ENCODE results near the gene LHFPL2. TPM values are rescaled to one million over a fixed set of nuclear protein-coding genes. Genes with fewer than 3 reads are reported as not detected.

LHFPL2 gene
- polyA plus RNA-seq, 3 donors: 3.7 to 11.6 (median 7.3) TPM

- Histone ChIP-seq H2AFZ (ENCODE audit: insufficient read depth, low read depth, low read length, poor library complexity, severe bottlenecking) (no peak overlapping the region), H3K9ac (ENCODE audit: insufficient read depth, low read length, poor library complexity, severe bottlenecking) (no peak overlapping the region), H3K27ac (ENCODE audit: low read depth in 1 of 2, low read length in 2 of 2) (no peak overlapping the region), H3K4me2 (replicated peaks; ENCODE audit: extremely low read depth, low read length, poor library complexity, severe bottlenecking) (no peak overlapping the region), H3K4me1 (ENCODE audit: control insufficient read depth in 1 of 2, insufficient read depth in 2 of 2, low read length in 2 of 2) (no peaks in the 10 kb centered on the region), H3K79me2 (ENCODE audit: insufficient read depth, low read length) (no peaks in the 10 kb centered on the region), H3K9me3 (replicated peaks in 1 of 2; ENCODE audit: control insufficient read depth in 1 of 2, insufficient read depth in 1 of 2, low read length in 2 of 2) (peaks cover 0 to 8% of the 10 kb centered on the region in 2 donors), H3K4me3 (replicated peaks in 1 of 3; ENCODE audit: low read depth in 2 of 3, low read length in 3 of 3) (no peak overlapping the region), H3K36me3 (replicated peaks in 1 of 2; ENCODE audit: control insufficient read depth in 1 of 2, insufficient read depth in 2 of 2, low read length in 2 of 2) (no peaks in the 10 kb centered on the region), H3K27me3 (ENCODE audit: control insufficient read depth in 2 of 2, insufficient read depth in 2 of 2, low read length in 2 of 2) (no peaks in the 10 kb centered on the region), H4K20me1 (ENCODE audit: insufficient read depth, low read length) (no peaks in the 10 kb centered on the region)
- Mint-ChIP-seq H3K27ac (no peak overlapping the region), H3K4me1 (no peaks in the 10 kb centered on the region), H3K27me3 (ENCODE audit: low read depth in 3 of 3) (peaks cover 7 to 14% (median 8%) of the 10 kb centered on the region in 3 donors), H3K9me3 (peaks cover 0 to 4% (median 2%) of the 10 kb centered on the region in 7 donors), H3K4me3 (no peak overlapping the region), H3K36me3 (no peaks in the 10 kb centered on the region)
- no peak for TF ChIP-seq CTCF (IDR thresholded peaks at IDR 0.05)
- no peak for DNase-seq
- WGBS (ENCODE audit: insufficient coverage): 100% methylated on average over 1 of the region's 2 CpGs
- intact Hi-C loops (cut with micrococcal nuclease): no loop called here
Observed at GRCh38 chr5:78672154-78672553, 23.6 kb upstream of the LHFPL2 start.

- H3K4me3 Mint-ChIP-seq: no peak overlapping the region
- no peaks in the 10 kb centered on the region for H3K36me3 Mint-ChIP-seq
- no peak overlapping the region for H3K4me2 ChIP-seq (replicated peaks; ENCODE audit: extremely low read depth, low read length, poor library complexity, severe bottlenecking)
- no peak overlapping the region for H3K27ac ChIP-seq (ENCODE audit: low read depth in 1 of 2, low read length in 2 of 2)
- H3K27me3 Mint-ChIP-seq (ENCODE audit: low read depth in 3 of 3): peaks cover 8 to 18% (median 13%) of the 10 kb centered on the region in 3 donors
- H3K9me3 Mint-ChIP-seq: peaks cover 0 to 4% (median 2%) of the 10 kb centered on the region in 7 donors
- DNase-seq: no peak
- 100% methylated on average over 1 of the region's 4 CpGs for WGBS (ENCODE audit: insufficient coverage)
- H3K36me3 ChIP-seq (replicated peaks in 1 of 2; ENCODE audit: control insufficient read depth in 1 of 2, insufficient read depth in 2 of 2, low read length in 2 of 2): no peaks in the 10 kb centered on the region
- H3K9ac ChIP-seq (ENCODE audit: insufficient read depth, low read length, poor library complexity, severe bottlenecking): no peak overlapping the region
- peaks cover 0 to 8% of the 10 kb centered on the region in 2 donors for H3K9me3 ChIP-seq (replicated peaks in 1 of 2; ENCODE audit: control insufficient read depth in 1 of 2, insufficient read depth in 1 of 2, low read length in 2 of 2)
- no peaks in the 10 kb centered on the region for H3K27me3 ChIP-seq (ENCODE audit: control insufficient read depth in 2 of 2, insufficient read depth in 2 of 2, low read length in 2 of 2)
- intact Hi-C loops (cut with micrococcal nuclease): no loop called here
- H3K4me1 Mint-ChIP-seq: no peaks in the 10 kb centered on the region
- H3K79me2 ChIP-seq (ENCODE audit: insufficient read depth, low read length): no peaks in the 10 kb centered on the region
- H3K4me1 ChIP-seq (ENCODE audit: control insufficient read depth in 1 of 2, insufficient read depth in 2 of 2, low read length in 2 of 2): no peaks in the 10 kb centered on the region
- H2AFZ ChIP-seq (ENCODE audit: insufficient read depth, low read depth, low read length, poor library complexity, severe bottlenecking): no peak overlapping the region
- no peak overlapping the region for H3K27ac Mint-ChIP-seq
- no peak overlapping the region for H3K4me3 ChIP-seq (replicated peaks in 1 of 3; ENCODE audit: low read depth in 2 of 3, low read length in 3 of 3)
- TF ChIP-seq CTCF (IDR thresholded peaks at IDR 0.05): no peak
- H4K20me1 ChIP-seq (ENCODE audit: insufficient read depth, low read length): no peaks in the 10 kb centered on the region
Observed at GRCh38 chr5:78671609-78672008, 23.0 kb upstream of the LHFPL2 start.

Data from CD14-positive monocyte (primary cell).